Breast epithelium (tissue), 4 donors: Measurements from ENCODE around the gene RSF1. TPM values are rescaled to one million over a fixed set of nuclear protein-coding genes. Genes with fewer than 3 reads are reported as not detected.

Source experiments
- DNase-seq, 2 donors: peaks; one replicate each; pipeline ENCODE4 v3.0.0-alpha.2; 2019; ENCODE audit warnings: low spot score in 2 of 2
- H3K27ac ChIP-seq, 2 donors: fragments of 200-600 bp; sonication (generic) in 1 of 2; one replicate each; pipeline ENCODE4 v1.5.1; 2016 to 2019; ENCODE audit warnings: mild to moderate bottlenecking in 1 of 2
- H3K27me3 ChIP-seq, 2 donors: fragments of 200-600 bp; sonication (generic) in 1 of 2; one replicate each; pipeline versions ENCODE4 v1.5.1 to v1.6.0; 2017 to 2019; ENCODE audit warnings: control low read depth in 1 of 2, mild to moderate bottlenecking in 1 of 2
- H3K36me3 ChIP-seq: fragments of 200-600 bp; one replicate; pipeline ENCODE4 v1.5.1; 2019
- H3K4me1 ChIP-seq, 2 donors: fragments of 200-600 bp; sonication (generic); one replicate each; pipeline ENCODE4 v1.5.1; 2016 to 2019; ENCODE audit warnings: control low read depth in 1 of 2
- H3K4me3 ChIP-seq, 3 donors: fragments of 200-600 bp; sonication (generic); 1 replicate in 2 of 3; 2 replicates in 1 of 3; pipeline ENCODE4 v1.5.1; 2016 to 2019; ENCODE audit warnings: mild to moderate bottlenecking in 3 of 3, moderate library complexity in 2 of 3
- H3K9me3 ChIP-seq, 2 donors: fragments of 200-600 bp; sonication (generic) in 1 of 2; one replicate each; pipeline ENCODE4 v1.5.1; 2016 to 2019; ENCODE audit warnings: control low read depth in 1 of 2
- POLR2A ChIP-seq: fragments of 450-650 bp; IDR thresholded peaks from one replicate; pipeline ENCODE4 v1.6.1; 2016; ENCODE audit warnings: antibody characterized with exemption, mild to moderate bottlenecking, moderate library complexity
- POLR2AphosphoS5 ChIP-seq, 3 donors: sonication (generic); formaldehyde crosslinking; IDR thresholded peaks; one replicate each; pipeline ENCODE4 v1.6.1; 2017; ENCODE audit warnings: antibody characterized with exemption in 3 of 3
- intact Hi-C: fragments of 100-400 bp; cut with DNase I; formaldehyde crosslinking; loops from one replicate; pipeline ENCODE4 v1.15.1; 2023; ENCODE audit warnings: low total_unique reads
- total RNA-seq, 3 donors: library from RNA; depleted of rRNA; stranded (reverse); fragments of >200 nt; gene quantifications; one replicate each; pipeline ENCODE4 v1.1.0, GENCODE V29; 2016
- TF ChIP-seq, protein P1 (sequence below), 3 donors: fragments of 450-650 bp; IDR thresholded peaks; one replicate each; pipeline ENCODE4 v1.5.1; 2016 to 2017; ENCODE audit warnings: antibody characterized with exemption in 3 of 3, mild to moderate bottlenecking in 3 of 3, moderate library complexity in 3 of 3

RSF1 gene
- total RNA-seq, 3 donors from 2014 or later: 82.2 to 112 (median 82.3) TPM

DNA sequence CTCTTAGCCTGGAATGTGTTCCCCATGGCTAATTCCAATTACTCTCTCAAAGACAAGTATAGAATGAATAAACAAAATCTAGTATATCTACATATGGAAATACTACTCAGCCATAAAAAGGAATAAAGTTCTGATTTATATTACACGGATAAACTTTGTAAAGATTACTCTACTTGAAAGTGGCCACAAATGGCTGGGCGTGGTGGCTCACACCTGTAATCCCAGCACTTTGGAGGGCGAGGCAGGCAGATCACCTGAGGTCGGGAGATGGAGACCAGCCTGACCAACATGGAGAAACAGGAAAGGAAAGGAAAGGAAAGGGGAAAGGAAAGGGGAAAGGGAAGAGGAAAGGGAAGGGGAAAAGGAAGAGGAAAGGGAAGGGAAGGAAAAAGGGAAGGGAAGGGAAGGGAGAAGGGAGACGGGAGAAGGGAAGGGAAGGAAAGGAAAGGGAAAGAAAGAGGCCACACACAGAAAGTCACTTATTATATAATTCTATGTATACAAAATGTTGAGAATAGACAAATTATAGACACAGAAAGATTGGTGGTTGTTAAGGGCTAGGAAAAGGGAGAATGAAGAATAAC lies 92.2 kb downstream of the RSF1 start:
- TF ChIP-seq POLR2A (no peak), POLR2AphosphoS5 (IDR thresholded peaks at IDR 0.05) (no peak)
- TF ChIP-seq, protein P1, sequence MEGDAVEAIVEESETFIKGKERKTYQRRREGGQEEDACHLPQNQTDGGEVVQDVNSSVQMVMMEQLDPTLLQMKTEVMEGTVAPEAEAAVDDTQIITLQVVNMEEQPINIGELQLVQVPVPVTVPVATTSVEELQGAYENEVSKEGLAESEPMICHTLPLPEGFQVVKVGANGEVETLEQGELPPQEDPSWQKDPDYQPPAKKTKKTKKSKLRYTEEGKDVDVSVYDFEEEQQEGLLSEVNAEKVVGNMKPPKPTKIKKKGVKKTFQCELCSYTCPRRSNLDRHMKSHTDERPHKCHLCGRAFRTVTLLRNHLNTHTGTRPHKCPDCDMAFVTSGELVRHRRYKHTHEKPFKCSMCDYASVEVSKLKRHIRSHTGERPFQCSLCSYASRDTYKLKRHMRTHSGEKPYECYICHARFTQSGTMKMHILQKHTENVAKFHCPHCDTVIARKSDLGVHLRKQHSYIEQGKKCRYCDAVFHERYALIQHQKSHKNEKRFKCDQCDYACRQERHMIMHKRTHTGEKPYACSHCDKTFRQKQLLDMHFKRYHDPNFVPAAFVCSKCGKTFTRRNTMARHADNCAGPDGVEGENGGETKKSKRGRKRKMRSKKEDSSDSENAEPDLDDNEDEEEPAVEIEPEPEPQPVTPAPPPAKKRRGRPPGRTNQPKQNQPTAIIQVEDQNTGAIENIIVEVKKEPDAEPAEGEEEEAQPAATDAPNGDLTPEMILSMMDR (IDR thresholded peaks at IDR 0.05): no peak
- H3K36me3 ChIP-seq: peaks cover 3% of the 10 kb centered on the region
- intact Hi-C loops: no loop called here
- H3K27ac ChIP-seq: no peak overlapping the region
- no peaks in the 10 kb centered on the region for H3K4me1 ChIP-seq
- H3K4me3 ChIP-seq: no peak overlapping the region
- no peaks in the 10 kb centered on the region for H3K27me3 ChIP-seq
- no peak for DNase-seq
- H3K9me3 ChIP-seq: peaks cover 14 to 15% of the 10 kb centered on the region in 2 donors

- TF ChIP-seq, protein P1 (IDR thresholded peaks at IDR 0.05): no peak
- TF ChIP-seq POLR2A: no peak
- no peak for TF ChIP-seq POLR2AphosphoS5 (IDR thresholded peaks at IDR 0.05)
- no peak overlapping the region for H3K4me3 ChIP-seq
- DNase-seq: no peak
- no peaks in the 10 kb centered on the region for H3K27me3 ChIP-seq
- H3K9me3 ChIP-seq: peaks cover 10 to 12% of the 10 kb centered on the region in 2 donors
- intact Hi-C loops: no loop called here
- H3K36me3 ChIP-seq: peaks cover 3% of the 10 kb centered on the region
- no peak overlapping the region for H3K27ac ChIP-seq
- no peaks in the 10 kb centered on the region for H3K4me1 ChIP-seq
Measured at GRCh38 chr11:77726524-77726923, 94.0 kb downstream of the RSF1 start.

GRCh38 chr11:77725433-77725832 lies 95.1 kb downstream of the RSF1 start:
- Histone ChIP-seq H3K36me3 (peaks cover 3% of the 10 kb centered on the region), H3K4me3 (no peak overlapping the region), H3K27ac (no peak overlapping the region), H3K4me1 (no peaks in the 10 kb centered on the region), H3K27me3 (no peaks in the 10 kb centered on the region), H3K9me3 (peaks cover 0 to 1% of the 10 kb centered on the region in 2 donors)
- no peak for DNase-seq
- TF ChIP-seq POLR2AphosphoS5 (IDR thresholded peaks at IDR 0.05) (no peak), POLR2A (no peak)
- TF ChIP-seq, protein P1 (IDR thresholded peaks at IDR 0.05): no peak
- intact Hi-C loops: no loop called here

GRCh38 chr11:77724636-77725035 lies 95.9 kb downstream of the RSF1 start:
- H3K9me3 ChIP-seq: no peaks in the 10 kb centered on the region
- no peaks in the 10 kb centered on the region for H3K27me3 ChIP-seq
- peaks cover 3% of the 10 kb centered on the region for H3K36me3 ChIP-seq
- H3K4me1 ChIP-seq: no peaks in the 10 kb centered on the region
- H3K27ac ChIP-seq: no peak overlapping the region
- no peak overlapping the region for H3K4me3 ChIP-seq
- no peak for DNase-seq
- intact Hi-C loops: no loop called here
- TF ChIP-seq, protein P1 (IDR thresholded peaks at IDR 0.05): no peak

- Histone ChIP-seq H3K36me3 (peaks cover 3% of the 10 kb centered on the region), H3K27ac (no peak overlapping the region), H3K4me3 (no peak overlapping the region), H3K4me1 (no peaks in the 10 kb centered on the region), H3K9me3 (no peaks in the 10 kb centered on the region), H3K27me3 (no peaks in the 10 kb centered on the region)
- no peak for DNase-seq
- intact Hi-C loops: no loop called here
- TF ChIP-seq POLR2AphosphoS5 (IDR thresholded peaks at IDR 0.05): no peak
- no peak for TF ChIP-seq POLR2A
- TF ChIP-seq, protein P1 (IDR thresholded peaks at IDR 0.05): no peak
Measured at GRCh38 chr11:77723024-77723423, 97.5 kb downstream of the RSF1 start.
